MV-4-11 (cell line): ENCODE results near the gene SHISAL1.

Source experiments
- DNase-seq: peaks from one replicate; lab custom pipeline; 2025; lab: John Stamatoyannopoulos, UW

The SHISAL1 gene

DNA sequence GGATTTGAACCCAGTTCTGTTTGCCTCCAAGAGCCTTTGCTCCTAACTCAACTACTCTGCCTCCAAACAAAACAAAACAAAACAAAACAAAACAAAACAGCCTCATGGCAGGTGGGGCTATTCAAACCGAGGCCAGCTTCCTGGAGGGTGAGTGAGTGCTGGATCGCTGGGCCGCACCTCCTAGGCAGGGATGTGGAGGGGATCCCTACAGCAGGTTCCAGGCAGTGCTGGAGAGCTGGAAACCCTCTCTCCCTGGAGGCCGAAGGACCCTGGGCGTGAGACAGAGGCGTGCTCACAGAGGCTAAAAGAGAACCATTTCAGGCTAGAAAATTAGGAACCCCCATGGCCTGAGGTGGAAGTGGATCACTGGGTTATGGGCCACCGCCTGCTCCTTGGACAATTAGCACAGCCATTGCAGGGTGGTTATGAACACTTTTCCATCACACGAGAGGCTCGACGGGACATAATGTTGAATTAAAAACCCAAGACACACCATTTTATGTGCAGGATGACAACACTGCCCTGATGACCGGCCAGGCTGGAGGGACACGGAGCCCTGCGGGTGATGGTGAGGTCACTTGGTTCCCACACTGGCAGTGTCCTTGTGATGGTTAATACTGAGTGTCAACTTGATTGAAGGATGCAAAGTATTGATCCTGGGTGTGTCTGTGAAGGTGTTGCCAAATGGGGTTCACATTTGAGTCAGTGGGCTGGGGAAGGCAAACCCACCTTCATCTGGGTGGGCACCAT lies 35.2 kb downstream of the SHISAL1 start:
- DNase-seq: no peak

DNA sequence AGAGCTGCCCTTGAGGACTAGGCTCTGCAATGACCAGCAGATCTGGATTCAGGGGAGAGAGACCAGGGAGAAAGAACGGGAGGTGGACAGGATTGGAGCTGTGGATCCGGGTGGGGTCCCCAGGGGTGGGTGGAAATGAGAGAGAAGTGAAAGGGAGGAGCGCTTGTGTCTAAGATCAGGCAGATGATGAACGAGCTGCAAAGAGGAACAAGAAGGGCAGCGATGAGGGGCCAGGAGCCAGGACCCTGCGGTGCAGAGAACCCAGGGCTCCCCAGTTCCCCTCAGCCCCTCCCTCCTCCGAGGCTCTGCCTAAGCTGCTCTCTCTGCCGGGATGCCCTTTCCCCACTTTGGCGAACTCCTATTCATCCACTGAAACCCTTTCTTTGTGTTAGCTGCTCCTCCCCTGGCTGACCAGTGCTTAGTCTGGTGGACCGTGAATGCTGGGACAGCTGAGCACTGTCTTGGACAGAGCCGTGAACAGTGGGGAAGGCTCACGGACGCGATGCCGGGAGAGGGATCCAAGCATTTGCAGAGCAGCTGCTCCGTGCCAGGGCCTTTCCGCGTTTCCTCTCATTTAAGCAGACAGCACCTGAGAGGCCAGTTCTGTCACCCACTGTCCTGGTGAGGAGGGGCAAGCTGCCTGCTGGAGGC lies 35.9 kb downstream of the SHISAL1 start:
- no peak for DNase-seq

DNA sequence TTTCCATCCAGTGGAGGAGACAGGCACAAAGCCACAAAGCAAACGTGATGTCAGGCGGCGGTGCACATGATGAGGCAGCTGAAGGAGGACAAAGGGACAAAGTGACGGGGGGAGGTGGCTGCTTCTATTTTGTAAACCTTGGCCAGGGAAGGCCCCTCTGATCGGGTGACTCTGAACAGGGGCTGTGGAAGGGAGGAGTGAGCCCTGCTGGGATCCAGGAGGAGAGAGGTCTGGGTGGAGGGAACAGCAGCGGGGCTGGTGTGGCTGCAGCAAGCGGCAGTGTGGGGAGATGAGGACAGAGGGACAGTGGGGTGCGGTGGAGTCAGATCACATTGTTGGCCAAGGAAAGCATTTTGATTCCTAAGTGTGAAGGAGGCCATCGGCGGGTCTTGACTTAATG lies 36.7 kb downstream of the SHISAL1 start:
- no peak for DNase-seq

DNA sequence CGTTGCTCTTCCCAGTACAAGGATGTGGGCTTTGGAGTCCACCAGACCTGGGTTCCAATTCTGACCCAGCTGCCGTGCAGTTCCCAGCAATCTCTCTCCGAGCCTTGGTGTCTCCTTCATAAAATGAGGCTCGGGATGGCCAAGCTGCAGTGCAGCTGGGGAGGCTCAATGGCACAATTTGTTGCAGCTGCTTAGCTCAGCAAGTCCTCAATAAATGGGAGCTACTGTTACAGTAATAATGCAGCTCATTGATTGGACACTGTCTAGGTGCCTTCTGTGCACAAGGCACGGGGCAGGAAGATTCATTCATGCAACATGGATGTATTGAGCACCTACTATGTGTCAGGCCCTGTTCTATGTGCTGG lies 37.1 kb downstream of the SHISAL1 start:
- DNase-seq: no peak

DNA sequence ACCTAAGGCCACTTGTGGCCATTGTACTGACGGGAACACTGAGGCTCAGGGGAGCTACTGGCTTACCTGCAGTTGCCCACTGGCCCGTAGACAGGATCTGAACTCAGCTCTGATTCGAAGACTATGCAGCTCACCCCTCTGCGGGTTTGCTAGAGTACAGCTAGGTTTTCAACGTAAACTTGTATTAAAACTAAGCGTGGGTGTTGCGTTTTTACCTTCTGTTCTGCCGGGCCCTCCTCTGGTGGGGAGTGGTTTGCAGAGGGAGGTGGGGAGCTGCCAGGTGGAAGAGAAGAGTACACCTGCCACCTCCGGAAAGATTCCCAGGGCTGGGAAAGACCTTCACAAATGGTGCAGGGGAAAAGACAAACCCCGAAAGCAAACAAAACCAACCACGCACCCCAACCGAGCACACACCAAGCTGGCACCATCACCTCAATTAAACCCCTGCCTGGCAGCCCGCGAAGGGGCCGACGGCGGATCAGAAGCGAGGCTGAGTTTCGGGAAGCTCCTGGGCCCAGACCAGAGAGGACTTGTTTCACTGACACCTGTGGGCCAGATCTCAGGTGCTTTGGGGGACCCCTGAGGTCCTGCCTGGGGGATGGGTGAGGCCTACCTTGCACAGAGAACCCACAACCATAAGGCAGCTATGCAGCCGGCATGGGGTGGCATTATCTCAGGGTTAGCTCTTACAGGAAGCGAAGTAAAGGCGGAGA lies 37.7 kb downstream of the SHISAL1 start:
- DNase-seq: no peak

DNA sequence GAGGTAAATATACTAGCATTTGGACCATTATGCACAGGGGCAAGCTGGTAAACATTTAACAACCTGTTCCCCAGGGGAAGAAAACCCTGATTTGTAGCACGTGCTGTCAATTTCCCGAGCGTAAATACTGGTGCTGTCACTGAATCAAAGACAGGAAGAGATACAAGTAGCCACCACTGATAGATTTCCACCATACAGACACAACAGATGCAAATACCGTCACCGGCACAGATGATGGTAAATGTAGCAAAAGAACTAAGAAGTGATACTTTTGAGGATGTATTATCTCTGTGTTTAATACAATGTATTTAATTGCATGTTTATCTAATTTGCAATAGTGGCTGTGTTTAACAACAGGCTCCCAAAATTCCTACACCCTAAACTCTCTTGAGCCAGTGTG lies 39.6 kb downstream of the SHISAL1 start:
- DNase-seq: no peak

DNA sequence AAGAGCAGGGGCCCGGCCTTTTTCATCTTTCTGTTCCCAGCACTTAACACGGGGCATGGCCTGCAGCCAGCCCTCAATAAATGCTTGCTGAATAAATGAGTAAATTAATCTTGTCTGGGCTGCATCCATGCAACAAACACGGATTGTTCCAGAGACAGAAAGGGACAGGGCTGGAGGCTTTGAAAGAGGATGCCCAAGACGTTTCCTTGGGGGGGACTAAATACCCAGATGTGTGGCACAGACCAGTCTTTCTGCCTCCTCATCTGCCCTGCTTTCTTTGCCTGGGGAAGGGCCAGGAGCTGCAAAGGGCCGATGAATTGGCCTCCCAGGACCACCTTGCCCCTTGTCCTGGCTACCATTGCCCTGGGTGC lies 40.4 kb downstream of the SHISAL1 start:
- DNase-seq: no peak

DNA sequence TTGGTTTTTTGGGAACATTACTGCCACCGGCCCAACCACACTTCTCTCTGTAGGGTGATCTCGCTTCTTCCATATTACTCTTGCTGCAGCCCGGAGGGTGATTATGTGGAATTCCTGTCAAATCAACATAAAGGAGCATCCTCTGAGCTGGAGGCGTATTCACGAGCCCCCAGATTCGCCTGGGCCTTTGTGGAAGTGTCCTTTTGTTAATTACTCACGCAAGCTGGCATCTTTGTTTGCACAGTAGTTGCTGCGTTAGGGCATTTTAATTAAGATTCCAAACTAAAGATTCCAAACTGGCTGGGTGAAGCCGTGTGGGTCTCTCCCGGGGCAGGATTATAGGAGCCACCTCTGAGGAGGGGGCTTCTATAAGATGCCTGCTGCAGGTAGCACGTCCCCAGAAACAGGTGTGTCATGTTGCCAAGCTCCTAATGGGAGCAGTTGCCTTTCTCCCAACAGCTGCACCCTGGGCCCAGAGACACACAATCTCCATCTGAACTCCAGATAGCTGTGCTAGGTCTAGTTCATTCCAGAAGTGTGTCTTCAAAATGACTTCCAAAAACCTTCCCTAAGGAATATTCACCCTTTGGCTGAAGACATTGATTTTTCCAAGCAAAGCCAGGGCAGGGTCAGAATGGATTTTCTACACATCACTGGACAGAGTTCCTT lies 40.9 kb downstream of the SHISAL1 start:
- DNase-seq: no peak

DNA sequence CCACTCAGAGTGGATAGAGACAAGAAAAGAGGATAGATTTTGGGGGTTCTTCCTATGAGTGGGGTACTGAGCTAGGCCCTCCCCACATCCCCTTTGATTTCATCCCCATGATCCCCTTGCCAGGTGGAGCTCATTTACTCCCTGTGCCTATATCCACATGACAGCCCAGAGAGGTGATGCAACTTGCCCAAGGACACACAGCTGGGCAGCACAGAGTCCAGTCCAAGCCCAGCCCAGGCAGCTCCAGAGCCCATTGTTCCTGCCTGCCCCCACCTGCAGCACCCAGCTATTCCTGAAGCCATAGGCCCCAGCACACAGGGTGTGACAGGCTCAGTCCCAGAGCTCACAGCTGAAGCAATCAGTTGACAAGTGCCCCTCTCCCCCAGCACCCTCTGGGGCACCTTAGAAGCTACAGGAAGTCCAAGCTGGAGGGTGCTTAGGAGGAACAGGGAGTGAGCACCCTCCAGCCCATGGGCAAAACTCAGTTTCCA lies 41.7 kb downstream of the SHISAL1 start:
- no peak for DNase-seq

DNA sequence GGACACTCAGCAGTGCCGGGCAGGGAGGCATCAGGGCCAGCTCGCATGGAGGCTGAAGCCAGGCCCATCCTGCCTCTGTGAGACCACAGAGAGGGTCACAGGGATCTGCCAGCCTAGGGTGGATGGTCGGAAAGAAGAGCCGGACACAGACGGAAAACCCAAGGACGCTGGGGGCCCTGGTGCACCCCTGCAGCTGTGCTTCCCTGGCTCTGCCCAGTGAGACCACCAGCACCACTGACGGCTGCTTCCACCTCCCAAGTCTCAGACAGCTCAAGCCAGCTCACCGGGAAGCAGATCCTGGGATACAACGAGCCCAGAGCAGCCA lies 42.2 kb downstream of the SHISAL1 start:
- DNase-seq: no peak

DNA sequence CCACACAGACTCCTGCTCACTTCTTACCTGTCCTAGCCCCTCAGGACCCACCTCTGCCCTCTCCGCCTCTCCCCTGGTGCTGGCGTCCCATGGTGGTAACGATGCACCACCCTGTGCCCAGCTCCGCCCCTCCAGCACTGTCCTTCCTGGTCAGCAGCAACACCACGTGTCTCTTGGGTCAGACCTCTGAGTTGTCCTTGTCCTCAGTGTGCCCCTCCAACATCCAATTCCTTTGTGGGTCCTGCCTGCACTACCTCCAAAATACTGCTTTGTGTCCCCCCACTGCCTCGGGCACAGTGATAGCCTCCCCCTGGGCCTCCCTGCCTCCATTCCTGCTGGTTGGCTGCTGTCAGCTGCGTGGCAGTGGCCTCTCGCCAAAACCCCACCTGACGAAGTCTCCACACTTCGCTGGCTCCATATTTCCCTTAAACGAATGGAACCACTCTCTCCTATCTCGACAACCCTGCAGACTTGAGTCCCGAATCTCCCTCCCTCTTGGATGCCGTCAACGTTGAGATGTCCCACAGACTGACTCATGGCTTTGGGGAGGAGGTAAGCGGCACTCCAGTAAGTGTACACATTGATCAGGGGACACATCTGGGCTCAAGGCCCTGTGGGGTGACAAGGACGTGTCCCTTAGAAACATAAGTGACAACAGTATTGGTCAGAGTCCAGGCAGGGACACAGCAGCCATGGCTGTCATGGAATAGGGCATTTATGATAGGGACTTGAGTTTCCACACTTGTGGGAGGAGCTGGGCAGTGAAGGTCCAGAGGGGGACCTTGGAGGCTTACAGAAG lies 42.8 kb downstream of the SHISAL1 start:
- DNase-seq: no peak

DNA sequence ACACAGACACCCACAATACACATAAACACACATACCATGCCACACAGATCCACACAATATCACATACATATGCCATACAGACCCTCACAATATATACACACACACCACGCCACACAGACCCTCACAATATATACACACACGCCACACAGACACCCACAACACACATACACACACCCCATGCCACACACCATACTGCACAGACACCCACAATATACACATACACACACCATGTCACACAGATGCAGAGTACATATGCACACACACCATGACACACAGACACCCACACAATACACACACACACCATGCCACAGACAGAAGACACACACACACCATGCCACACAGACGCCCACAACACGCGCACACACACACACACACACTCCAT lies 43.6 kb downstream of the SHISAL1 start:
- no peak for DNase-seq

DNA sequence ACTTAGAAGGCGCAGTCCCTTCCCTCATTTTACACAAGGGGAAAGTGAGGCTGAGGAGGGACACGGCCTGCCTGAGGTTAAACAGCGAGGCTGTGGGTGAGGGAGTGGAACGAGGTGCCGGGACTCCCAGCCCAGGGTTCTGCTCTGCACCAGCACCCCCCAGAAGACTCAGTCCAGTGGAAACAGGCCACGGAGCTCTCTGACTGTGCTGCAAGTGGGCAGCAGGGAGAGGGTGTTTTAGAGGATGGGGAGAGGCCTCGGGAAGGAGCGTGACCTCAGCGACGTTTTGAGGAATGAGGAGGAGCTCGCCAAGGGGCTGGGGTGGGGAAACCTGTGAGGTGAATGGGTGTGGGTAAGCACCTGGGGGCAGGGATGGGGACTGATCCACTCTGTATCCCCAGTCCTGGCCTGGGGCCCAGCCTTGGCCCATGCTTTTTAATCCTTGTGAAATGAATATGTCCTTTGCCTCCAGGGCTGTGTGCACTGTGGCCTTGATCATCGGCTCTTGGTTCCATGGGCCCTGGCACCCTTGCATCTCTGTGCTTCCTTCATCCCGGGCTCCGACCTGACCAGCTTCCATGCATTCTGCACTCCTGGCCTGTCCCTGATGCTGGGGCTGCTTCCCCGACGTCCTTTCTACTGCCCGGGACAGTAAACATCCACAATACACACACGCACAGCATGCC lies 44.2 kb downstream of the SHISAL1 start:
- DNase-seq: no peak

DNA sequence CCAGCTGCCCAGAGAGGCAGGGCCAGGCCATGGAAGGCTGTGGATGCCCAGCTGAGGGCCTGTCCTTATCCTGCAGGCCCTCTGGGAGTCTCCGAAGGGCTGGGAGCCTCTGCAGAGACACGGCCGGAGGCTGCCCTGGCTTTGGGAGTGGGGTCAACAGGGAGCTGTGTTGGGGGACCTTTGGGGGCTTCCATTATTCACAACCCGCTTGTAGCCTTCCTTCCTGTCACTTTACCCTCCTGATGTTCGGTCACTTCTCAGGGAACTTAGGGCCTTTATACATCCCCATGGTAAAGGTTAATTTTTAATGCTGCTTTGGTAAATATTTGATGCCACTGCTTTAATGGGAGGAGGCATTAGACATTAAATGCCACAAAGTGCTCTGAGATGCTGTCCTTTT lies 44.9 kb downstream of the SHISAL1 start:
- no peak for DNase-seq

DNA sequence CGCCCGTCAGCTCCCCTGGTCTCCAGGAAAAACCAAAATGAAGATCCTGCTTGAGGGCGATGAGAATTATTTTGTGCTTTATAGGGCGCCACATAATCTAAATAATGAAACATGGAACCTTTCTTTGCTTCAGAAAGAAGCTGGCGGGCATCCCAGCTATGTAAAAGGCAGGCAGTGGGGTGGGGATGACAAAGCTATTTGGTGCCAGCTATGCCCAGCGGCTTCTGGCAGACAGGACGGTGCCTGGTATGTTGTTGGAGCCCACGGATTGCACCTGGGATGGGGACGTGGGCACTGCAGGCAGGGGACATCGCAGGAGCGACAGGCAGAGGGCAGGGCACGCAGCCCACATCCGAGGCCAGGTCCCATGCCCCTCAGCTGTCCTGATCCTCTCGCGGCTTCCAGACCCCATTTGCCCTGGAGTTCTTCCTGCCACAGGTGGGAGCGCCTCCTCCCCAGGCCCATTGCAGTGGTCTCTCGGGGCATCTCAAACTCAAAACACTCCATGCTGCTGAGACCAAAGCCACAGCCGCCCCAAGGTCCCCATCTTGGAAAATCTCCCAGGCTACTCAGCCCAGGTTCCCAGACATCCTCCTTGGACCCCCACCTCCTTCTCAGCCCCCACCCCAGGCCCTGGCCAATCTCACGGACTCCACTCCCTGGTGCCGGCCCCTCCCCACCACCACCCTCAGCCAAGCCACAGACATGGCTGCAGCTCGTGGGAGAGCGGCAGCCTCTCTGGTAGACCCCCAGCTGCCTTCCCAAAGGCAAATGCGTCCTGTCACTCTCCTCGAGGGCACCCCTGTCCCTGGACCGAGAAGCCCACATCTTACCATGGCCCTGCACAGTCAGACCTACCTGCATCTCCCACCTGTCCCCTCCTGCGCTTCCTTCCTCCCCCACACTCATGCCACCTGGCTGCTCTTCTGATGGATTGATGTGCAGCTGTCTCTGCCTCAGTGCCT lies 45.7 kb downstream of the SHISAL1 start:
- DNase-seq: no peak

DNA sequence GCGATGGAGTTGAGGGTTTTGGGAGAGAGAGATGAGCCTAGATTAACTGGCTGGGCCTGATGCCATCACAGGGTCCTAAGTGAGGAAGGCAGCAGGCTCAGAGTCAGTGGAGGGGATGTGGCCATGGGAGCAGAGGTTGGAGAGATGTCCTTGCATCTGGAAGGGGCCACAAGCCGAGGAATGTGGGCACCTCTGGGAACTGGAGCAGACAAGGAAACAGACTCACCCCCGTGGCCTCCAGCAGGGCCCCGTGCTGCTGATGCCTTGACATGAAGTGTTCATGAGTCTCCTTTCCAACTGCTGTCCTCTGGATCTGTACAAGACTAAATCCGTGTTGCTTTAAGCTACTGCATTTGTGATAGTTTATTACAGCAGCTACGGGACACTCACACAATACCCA lies 49.2 kb downstream of the SHISAL1 start:
- DNase-seq: no peak

DNA sequence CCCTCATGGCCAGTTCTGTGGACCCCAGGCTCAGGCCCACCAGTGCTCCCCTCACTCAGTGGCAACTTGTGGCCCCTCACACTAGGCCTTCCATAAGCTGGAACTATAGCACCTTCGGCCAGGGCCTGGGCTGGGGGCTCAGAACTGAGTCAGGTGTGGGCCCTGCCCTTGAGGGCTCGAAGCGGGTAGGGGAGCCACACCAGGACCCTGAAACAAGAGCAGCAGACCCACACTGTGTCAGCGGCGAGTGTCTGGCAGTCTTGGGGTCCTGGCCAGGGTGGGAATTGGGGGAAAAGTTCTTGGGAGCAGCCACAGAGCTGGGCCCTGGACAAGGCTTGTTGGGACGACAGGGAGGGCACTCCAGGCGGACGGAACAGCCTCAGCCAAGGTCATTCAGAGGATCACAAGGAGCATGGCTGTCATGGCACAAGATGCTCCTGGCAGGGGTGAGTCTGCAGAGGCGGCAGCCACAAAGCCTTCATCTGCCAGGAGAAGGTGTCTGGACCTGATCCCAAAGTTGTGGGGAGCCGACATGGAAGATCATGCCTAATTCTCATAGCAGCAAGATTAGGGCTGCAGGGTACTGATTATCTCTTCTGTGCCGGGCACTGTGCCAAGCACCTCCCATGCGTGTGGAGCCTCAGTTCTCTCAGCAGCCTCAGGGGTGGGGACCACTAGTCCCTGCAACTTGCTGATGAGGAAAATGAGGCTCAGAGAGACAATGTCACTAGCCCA lies 50.7 kb downstream of the SHISAL1 start:
- DNase-seq: no peak

DNA sequence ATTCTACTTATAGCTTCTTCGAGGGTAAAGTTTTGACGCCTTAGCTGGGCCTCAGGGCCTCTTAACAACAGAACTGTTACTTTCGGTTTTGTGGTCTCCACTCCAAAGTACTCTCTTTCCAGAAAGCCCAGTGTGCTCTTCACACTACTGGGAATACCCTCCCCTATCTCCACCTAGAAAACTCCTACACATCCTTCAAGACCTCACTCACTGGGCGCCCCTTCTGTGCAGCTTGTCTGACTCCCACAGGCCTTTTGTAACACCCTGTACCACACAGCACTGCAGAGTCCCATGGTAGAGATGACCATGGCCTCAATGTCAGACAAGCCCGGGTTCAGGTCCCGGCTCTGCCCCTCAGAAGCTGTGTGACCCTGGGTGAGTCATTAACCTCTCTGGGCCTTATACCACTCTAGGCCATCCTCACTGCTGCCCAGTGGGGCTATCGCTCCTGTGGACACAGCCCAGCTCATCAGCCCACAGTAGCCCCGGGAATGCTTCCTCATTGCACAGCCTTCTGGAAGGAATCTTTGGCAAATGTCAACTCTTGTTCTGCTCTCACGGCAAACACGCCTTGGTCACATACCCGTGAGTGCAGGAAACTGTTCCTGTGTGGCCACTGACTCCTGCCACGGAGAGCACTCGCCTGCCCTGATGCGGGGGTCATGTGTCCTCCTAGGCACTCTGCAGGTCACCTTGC lies 51.4 kb downstream of the SHISAL1 start:
- no peak for DNase-seq
